KOPT-K1 (cell line): Measurements from ENCODE around the gene NAA15.
A peak's percentile ranks its signal among the peaks of the same experiment; 100 is the strongest.

Experiments
- H3K27ac ChIP-seq: fragments of 200-600 bp; sonication (generic); 2 replicates; pipeline ENCODE4 v1.5.1; 2016; ENCODE audit warnings: antibody characterized with exemption, mild to moderate bottlenecking, low read depth, low read length; ENCODE audit not compliant: poor library complexity, severe bottlenecking
- H3K36me3 ChIP-seq: fragments of 200-600 bp; sonication (generic); 2 replicates; pipeline ENCODE4 v1.5.1; 2017; ENCODE audit warnings: antibody characterized with exemption, mild to moderate bottlenecking, low read length, moderate library complexity; ENCODE audit not compliant: insufficient read depth
- H3K9me3 ChIP-seq: fragments of 200-600 bp; sonication (generic); 2 replicates; pipeline ENCODE4 v1.5.1; 2017; ENCODE audit warnings: antibody characterized with exemption, low read length, mild to moderate bottlenecking; ENCODE audit not compliant: insufficient read depth, poor library complexity, severe bottlenecking

The NAA15 gene

DNA sequence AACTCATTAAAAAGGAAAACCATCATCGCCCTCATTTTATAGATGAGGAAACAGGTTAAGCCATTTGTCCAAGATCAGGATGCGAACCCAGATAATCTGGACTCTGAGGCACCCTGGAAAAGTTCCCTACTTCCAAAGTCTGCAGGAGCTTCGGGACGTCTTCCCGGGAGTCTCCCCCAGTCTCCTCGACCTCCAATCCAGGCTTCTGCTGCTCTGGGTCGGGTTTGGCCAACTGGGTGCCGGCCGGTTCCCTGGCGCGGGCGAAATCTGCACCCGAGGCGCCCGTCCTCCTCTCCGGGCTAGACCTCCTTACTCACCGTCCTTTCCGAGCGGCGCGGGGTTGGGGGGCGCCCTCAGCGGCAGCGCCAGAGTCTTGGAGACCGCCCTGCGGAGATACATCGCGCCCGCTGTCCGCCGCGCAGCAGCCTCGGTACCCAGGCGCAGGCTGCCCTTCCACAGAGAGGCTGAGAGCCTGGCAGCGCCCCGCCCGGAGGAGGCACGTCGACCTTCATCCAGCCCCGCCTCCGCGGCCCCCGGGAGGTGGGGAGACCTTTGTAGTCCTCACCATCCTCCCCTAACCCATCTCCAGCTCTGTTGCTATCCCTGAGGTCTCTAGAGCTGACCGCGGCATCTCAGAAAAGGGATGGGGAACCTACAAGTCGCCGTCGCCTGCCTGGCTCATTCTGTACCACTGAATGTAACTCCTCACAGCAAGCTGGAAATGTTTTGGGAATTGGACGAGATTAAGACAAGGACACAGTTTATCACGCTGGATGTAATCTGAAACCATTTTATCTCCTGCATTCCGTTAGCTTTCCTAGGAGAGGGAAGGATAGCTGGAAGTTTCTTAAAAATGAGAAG, 21.3 kb upstream of the NAA15 start, which contains the start of gene MGARP:
Gene MGARP (minus strand): TSS at position 466 of the 861 bp plus-strand sequence. CDS start 67 bp downstream, at position 399.
- H3K27ac ChIP-seq: no peak within 1 kb of the TSS
- no peaks in the 10 kb centered on the region for H3K9me3 ChIP-seq

DNA sequence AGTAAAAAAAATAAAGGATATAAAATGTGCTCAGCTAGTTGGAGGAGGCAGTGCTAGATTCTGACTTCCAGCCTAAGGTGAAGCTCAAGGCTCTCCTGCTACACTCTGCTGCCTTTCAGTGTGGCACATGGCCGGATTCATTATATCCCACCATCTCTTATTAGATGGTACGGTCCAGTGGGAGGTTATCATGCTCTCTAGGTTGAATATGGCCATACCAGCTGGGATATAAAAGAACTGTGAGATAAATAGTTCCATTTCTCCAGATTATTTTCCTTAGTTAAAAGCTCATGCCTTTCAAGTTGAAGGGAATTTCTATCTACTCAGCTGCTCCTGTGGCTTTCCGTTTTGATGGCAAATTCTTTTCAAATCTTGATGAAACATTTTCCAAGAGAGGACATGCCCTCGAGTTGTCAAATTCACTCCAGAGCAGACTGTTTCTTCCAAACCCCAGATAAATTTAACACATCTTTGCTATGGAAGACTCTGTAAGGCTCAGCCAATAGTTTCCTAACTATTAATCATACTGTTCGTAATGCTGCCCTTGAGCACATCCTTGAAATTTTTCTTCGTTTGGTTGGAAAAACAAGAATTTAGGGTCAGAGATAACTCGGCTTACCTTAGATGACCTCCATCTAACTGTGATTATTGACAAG, 19.1 kb upstream of the NAA15 start:
- H3K9me3 ChIP-seq: no peaks in the 10 kb centered on the region
- no peak overlapping the region for H3K27ac ChIP-seq
- H3K36me3 ChIP-seq: no peaks in the 10 kb centered on the region

More for the DNA sequence above, 21.3 kb upstream of the NAA15 start, which contains the start of gene MGARP:
- H3K36me3 ChIP-seq: no peaks in the 10 kb centered on the region

DNA sequence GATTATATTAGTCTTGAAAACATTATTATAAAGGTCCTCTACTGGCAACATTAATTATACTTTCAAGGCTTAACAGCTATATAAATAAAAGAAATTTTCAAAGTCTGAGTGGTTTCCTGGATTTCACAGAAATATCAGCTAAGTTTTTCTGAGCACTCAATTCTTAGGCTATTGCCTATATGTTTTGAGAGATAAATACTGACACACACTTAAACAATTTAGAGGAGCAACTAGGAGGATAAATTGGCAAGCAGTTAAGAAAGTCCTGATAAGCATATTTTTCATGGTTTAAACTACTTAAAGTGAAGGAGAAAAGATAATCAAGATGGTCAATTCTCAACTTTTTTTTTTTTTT, 18.6 kb upstream of the NAA15 start:
- no peaks in the 10 kb centered on the region for H3K36me3 ChIP-seq
- H3K27ac ChIP-seq: no peak overlapping the region
- H3K9me3 ChIP-seq: no peaks in the 10 kb centered on the region

DNA sequence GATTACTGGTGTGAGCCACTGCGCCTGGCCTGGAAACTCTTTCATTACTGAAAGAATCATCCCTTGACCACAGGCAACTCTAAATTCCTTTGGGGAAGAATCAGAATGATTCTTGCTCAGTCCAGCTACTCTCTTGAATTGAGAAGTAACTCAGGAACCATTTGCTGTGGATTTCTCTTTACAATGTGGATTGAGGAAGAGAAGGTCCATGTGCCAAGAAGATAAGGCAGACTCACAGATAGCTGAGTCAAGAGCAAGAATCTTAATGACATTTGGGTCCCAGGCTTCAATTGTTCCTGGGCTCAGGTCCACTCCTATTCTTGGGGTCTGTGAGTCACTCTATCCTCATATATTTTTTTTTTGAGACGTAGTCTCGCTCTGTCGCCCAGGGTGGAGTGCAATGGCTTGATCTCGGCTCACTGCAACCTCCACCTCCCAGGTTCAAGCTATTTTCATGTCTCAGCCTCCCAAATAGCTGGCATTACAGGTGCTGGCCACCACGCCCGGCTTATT, 15.1 kb upstream of the NAA15 start:
- peaks cover 31% of the 10 kb centered on the region for H3K36me3 ChIP-seq
- H3K9me3 ChIP-seq: no peaks in the 10 kb centered on the region
- no peak overlapping the region for H3K27ac ChIP-seq

DNA sequence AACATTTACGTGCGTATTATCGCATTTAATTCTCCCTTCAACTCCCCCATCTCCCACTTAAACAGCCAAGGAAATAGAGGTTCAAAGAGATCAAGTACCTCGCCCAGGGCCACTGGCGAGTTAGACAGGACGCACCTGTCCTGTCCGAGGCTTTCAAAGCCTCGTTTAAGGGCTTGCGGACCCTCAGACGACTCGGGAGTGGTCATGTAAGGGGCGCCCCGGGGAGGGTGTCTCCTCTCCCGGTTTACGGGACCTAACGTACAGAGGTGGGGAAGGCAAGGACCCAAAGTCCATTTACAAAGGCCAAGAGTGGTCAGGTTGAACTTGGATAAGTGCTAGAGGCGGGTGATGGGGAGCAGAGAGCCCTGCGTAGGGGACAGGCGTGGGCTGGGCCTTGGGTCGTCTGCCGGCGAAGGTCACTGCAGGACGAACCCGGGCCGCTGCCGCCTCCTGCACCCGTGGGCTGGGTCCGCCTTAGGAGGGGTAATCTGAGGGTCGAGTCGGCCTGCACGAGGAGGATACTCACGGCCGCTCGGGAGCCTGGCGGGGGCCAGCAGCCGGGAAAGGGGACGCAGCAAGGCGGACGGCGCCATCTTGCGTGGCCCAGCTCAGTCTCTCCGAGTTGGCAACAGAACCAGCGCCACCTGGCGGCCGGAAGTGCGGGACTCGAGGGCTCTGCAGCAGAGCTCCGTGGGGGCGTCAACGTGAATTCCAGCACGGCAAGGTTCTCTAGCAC, 5.9 kb upstream of the NAA15 start:
- H3K9me3 ChIP-seq: no peaks in the 10 kb centered on the region
- peak overlapping the region; percentile 80 for H3K27ac ChIP-seq
- peaks cover 32% of the 10 kb centered on the region for H3K36me3 ChIP-seq

DNA sequence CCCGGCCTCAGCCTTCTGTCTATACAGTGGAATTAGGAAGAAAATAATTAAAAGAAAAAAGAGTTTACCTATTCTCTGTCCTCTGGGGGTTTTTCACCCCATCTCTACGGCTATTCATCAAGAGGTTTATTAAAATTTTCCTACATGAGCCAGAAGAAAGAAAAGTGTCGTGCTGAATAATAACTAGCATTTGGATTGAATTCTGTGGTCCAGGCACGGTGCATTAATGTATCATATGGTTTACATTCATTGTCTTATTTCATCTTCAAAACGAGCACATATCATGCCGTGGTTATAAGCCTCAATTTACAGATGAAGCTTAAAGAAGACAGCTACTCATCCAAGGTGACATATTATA, 5.4 kb upstream of the NAA15 start:
- H3K27ac ChIP-seq: peak overlapping the region; percentile 80
- H3K36me3 ChIP-seq: peaks cover 27% of the 10 kb centered on the region
- no peaks in the 10 kb centered on the region for H3K9me3 ChIP-seq

DNA sequence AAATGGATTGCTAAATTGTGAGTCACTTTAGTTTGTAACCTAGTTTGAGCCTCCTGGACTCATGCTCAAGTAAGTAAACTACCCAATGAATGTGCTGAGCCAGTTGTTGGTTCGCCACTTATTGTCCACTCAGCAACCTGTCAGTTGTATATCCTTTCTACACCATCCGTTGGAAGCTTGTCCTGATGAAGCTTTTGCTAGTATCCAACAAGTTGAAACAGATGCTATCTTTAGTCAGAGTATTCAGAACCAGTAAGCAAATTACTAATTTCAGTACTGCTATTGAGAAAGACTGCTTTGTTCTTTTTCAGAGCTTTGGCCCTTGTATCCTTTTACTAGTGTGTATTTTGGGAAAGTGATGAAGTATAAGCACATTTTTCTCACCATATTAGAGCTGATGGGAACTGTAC, 4.3 kb upstream of the NAA15 start:
- peaks cover 17% of the 10 kb centered on the region for H3K36me3 ChIP-seq
- H3K27ac ChIP-seq: no peak overlapping the region
- H3K9me3 ChIP-seq: no peaks in the 10 kb centered on the region

DNA sequence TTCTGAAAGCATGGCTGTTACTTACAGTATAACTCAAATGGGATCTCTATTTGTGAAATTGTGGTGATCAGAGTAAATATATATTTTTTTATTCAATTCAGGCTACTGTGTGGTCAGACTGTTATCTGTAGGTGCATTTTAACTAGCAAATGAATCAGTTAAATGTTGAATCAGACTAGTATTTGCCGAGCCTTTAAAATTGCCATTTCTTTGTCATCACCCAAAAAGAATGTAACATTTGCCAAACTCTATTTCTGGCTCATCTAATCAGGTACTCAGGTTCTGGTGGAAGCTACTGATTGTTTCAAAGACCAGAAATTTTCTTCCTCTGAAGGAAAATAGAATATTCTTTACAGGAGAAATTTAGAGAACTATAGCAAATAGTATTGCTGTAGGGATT, 1.8 kb upstream of the NAA15 start:
- Histone ChIP-seq H3K36me3 (peaks cover 13% of the 10 kb centered on the region), H3K9me3 (peaks cover 1% of the 10 kb centered on the region), H3K27ac (no peak overlapping the region)

DNA sequence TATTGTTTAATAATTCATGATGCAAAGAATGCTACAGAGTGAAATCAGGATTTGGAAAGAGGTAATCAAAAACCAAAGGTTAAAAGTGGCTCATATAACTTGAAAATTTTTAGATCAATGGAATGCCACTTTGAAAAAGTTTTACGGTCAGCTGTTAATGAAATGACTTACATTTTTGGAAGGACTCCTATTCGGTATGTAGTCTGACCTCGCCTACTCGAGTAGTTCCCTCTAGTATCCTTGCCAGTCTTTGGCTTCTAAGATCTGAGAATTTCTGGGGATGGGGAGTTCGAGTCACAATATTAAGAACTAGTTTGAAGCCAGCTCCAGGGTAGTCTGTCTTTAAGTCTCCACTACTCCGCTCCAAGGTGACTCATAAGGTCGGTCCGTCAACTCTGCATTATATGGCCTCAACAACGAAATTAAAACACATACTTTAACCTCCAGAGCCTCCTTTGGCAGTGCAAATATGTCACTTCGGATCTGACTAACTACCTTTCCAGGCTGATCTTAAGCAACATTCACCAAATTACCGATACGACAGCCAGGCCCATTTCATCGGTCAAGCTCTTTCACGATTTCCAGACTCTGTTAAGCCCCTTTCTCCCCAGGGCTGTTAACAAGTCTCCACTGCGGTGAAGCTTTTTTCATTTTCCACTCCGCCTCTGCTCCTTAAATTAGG, 733 bp upstream of the NAA15 start:
- Histone ChIP-seq H3K36me3 (peaks cover 23% of the 10 kb centered on the region), H3K27ac (peak overlapping the region; percentile 86), H3K9me3 (peaks cover 7% of the 10 kb centered on the region)

DNA sequence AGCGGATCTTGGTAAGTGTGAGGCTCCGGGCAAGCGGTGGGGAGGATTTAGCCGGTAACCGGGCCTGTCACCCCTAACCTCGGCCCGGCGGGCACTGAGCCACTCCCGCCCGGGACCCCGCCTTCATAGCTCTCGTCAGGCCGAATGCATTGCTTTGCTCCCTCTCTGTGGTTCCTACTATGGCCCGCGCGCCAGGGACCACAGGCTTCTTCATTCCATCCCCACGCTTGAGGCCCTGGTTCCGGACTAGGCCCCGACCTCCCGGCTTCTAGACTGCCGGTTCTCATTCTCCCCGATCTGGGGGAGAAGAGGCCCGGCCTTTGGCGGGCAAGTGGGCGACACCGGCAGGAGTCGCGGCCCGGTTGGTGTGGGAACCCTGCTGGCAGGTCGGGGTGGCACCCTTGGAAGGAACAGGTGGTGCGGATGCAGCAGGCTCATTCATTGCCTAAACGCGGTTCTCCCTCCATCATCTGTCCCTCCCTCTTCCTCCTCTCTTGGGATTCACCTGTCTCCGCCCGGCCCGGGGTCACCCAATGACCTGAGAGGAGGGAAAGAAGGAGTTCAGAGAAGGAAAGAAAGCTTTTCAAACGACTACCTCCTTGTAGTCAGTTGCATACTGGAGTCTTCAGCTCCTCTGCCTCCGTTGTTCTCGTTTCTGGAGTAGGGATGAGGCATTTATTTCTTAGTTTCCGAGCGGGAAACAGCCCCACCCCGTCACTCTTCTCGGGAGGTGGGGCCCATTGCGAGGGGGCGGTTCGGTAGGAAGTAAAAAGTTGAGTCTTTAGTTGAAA, 711 bp downstream of the NAA15 start, which contains the start of gene NDUFC1:
Gene NDUFC1 (minus strand): TSS at position 657 of the 791 bp plus-strand sequence. CDS start 6,679 bp downstream, outside the sequence.
- H3K36me3 ChIP-seq: peaks cover 37% of the 10 kb centered on the region
- H3K9me3 ChIP-seq: peaks cover 7% of the 10 kb centered on the region
- H3K27ac ChIP-seq: peak within 1 kb of the TSS; percentile 86

DNA sequence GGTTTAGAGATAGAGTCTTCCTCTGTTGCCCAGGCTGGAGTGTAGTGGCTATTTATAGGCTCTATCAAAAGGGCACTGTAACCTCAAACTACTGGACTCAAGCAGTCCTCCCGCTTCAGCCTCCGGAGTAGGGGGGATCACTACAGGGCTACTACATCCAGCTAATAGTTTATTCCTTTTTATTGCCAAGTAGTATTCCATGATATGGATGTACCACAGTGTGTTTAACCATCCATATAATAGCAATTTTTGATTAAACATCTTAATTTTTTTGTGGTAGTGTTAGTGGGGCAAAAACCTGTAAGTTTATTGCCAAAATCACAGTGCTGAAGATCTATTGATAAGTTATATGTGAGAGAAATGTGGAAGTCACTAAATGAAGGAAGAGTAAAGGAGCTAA, 3.6 kb downstream of the NAA15 start:
- H3K36me3 ChIP-seq: peaks cover 56% of the 10 kb centered on the region
- H3K27ac ChIP-seq: no peak overlapping the region
- H3K9me3 ChIP-seq: peaks cover 7% of the 10 kb centered on the region

DNA sequence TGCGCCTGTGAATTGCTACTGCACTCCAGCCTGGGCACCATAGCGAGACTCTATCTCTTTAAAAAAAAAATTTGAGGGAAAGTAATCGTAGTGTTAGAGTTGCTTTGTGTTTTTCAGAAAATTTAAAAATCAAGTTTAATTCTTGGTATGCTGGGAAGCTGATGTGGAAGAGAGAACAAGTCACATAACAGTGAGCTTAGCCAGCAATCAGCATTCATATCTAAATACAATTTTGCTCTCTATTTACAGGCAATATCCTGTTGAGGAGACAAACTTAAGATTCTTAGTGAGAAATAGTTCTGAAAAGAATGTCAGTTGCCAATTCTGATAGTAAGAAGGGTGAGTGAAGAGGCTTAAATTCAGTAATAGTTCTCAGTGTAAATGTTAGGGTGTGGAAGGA, 10.6 kb downstream of the NAA15 start:
- Histone ChIP-seq H3K36me3 (peaks cover 68% of the 10 kb centered on the region), H3K27ac (no peak overlapping the region), H3K9me3 (peaks cover 27% of the 10 kb centered on the region)

DNA sequence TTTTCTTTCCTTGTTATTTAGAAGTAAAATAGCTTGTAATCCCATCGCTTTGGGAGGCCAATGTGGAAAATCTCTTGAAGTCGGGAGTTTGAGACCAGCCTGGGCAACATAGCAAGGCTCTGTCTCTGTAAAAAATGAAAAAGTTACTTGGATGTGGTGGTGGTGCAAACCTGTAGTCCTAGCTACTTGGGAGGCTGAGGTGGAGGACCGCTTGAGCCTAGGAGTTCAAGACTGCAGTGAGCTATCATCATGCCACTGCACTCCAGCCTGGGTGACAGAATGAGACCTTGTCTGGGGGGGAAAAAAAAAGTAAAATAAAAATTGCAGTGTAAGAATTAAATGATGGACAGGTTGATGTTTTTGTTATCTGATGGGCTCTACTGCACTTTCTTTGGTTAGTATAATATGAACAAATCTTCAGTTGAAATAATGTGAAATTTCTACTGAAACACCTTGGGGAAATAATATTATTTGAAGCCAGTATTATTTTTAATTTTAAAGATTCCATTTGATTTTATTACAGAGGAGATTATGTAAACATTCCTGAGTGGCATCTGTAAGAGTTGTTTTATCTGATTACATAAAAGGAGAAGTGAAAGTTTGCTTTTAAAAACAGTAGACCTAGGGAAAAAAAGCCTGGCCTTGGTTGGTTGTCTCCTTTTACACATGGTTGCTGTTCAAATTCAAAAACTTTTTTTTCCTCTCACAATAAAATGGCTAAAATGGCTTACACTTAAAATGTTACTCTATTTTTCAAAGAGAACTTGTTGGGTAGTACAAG, 11.4 kb downstream of the NAA15 start:
- Histone ChIP-seq H3K9me3 (peaks cover 29% of the 10 kb centered on the region), H3K36me3 (peaks cover 68% of the 10 kb centered on the region), H3K27ac (no peak overlapping the region)
